ENCODE results near the gene RNPEPL1.
"Not testable (repeated sequence)": the region's sequence is repeated elsewhere in the genome, so short reads cannot be mapped to it uniquely, and the experiment has no call there.

Gene RNPEPL1

GRCh38 chr2:240526521-240526920, 41.8 kb upstream of the RNPEPL1 start:
- Histone ChIP-seq H3K27me3 (ENCODE audit: low read depth, low read length) (no peaks in the 10 kb centered on the region), H3K36me3 (ENCODE audit: control insufficient read depth in 1 of 2, insufficient read depth in 2 of 2, low read length in 2 of 2) (peaks cover 9 to 42% of the 10 kb centered on the region in 2 donors), H3K9me3 (ENCODE audit: control insufficient read depth in 1 of 2, low read length in 2 of 2) (peaks cover 0 to 6% of the 10 kb centered on the region in 2 donors), H3K4me3 (ENCODE audit: low read depth in 1 of 2, low read length in 2 of 2) (no peak overlapping the region), H3K27ac (ENCODE audit: low read length) (no peak overlapping the region), H3K4me1 (ENCODE audit: control insufficient read depth in 1 of 2, insufficient read depth in 2 of 2, low read length in 2 of 2) (no peaks in the 10 kb centered on the region)

GRCh38 chr2:240527153-240527750, 41.0 kb upstream of the RNPEPL1 start:
- no peaks in the 10 kb centered on the region for H3K4me1 ChIP-seq (ENCODE audit: control insufficient read depth in 1 of 2, insufficient read depth in 2 of 2, low read length in 2 of 2)
- no peaks in the 10 kb centered on the region for H3K27me3 ChIP-seq (ENCODE audit: low read depth, low read length)
- no peak overlapping the region for H3K4me3 ChIP-seq (ENCODE audit: low read depth in 1 of 2, low read length in 2 of 2)
- H3K36me3 ChIP-seq (ENCODE audit: control insufficient read depth in 1 of 2, insufficient read depth in 2 of 2, low read length in 2 of 2), result peaks cover 9 to 49% of the 10 kb centered on the region in 2 donors
- no peak overlapping the region for H3K27ac ChIP-seq (ENCODE audit: low read length)
- peaks cover 5 to 14% of the 10 kb centered on the region in 2 donors for H3K9me3 ChIP-seq (ENCODE audit: control insufficient read depth in 1 of 2, low read length in 2 of 2)

- peaks cover 6 to 40% of the 10 kb centered on the region in 2 donors for H3K36me3 ChIP-seq (ENCODE audit: control insufficient read depth in 1 of 2, insufficient read depth in 2 of 2, low read length in 2 of 2)
- H3K9me3 ChIP-seq (ENCODE audit: control insufficient read depth in 1 of 2, low read length in 2 of 2), result peaks cover 8 to 19% of the 10 kb centered on the region in 2 donors
- H3K27me3 ChIP-seq (ENCODE audit: low read depth, low read length), result no peaks in the 10 kb centered on the region
- H3K27ac ChIP-seq (ENCODE audit: low read length), result no peak overlapping the region
- H3K4me3 ChIP-seq (ENCODE audit: low read depth in 1 of 2, low read length in 2 of 2), result no peak overlapping the region
- no peaks in the 10 kb centered on the region for H3K4me1 ChIP-seq (ENCODE audit: control insufficient read depth in 1 of 2, insufficient read depth in 2 of 2, low read length in 2 of 2)
Observed at GRCh38 chr2:240528406-240529040, 39.8 kb upstream of the RNPEPL1 start.

GRCh38 chr2:240529344-240529999, 38.8 kb upstream of the RNPEPL1 start:
- Histone ChIP-seq H3K27me3 (ENCODE audit: low read depth, low read length) (no peaks in the 10 kb centered on the region), H3K36me3 (ENCODE audit: control insufficient read depth in 1 of 2, insufficient read depth in 2 of 2, low read length in 2 of 2) (peaks cover 6 to 40% of the 10 kb centered on the region in 2 donors), H3K9me3 (ENCODE audit: control insufficient read depth in 1 of 2, low read length in 2 of 2) (peaks cover 8 to 19% of the 10 kb centered on the region in 2 donors)

GRCh38 chr2:240530181-240530580, 38.1 kb upstream of the RNPEPL1 start:
- Histone ChIP-seq H3K36me3 (ENCODE audit: control insufficient read depth in 1 of 2, insufficient read depth in 2 of 2, low read length in 2 of 2) (peaks cover 6 to 40% of the 10 kb centered on the region in 2 donors), H3K4me3 (ENCODE audit: low read depth in 1 of 2, low read length in 2 of 2) (no peak overlapping the region), H3K9me3 (ENCODE audit: control insufficient read depth in 1 of 2, low read length in 2 of 2) (peaks cover 8 to 19% of the 10 kb centered on the region in 2 donors), H3K27ac (ENCODE audit: low read length) (no peak overlapping the region), H3K27me3 (ENCODE audit: low read depth, low read length) (no peaks in the 10 kb centered on the region), H3K4me1 (ENCODE audit: control insufficient read depth in 1 of 2, insufficient read depth in 2 of 2, low read length in 2 of 2) (no peaks in the 10 kb centered on the region)

More at GRCh38 chr2:240529344-240529999, 38.8 kb upstream of the RNPEPL1 start:
- Histone ChIP-seq H3K27ac (ENCODE audit: low read length) (no peak overlapping the region), H3K4me3 (ENCODE audit: low read depth in 1 of 2, low read length in 2 of 2) (no peak overlapping the region), H3K4me1 (ENCODE audit: control insufficient read depth in 1 of 2, insufficient read depth in 2 of 2, low read length in 2 of 2) (no peaks in the 10 kb centered on the region)

GRCh38 chr2:240531038-240531437, 37.2 kb upstream of the RNPEPL1 start:
- Histone ChIP-seq H3K4me1 (ENCODE audit: control insufficient read depth in 1 of 2, insufficient read depth in 2 of 2, low read length in 2 of 2) (no peaks in the 10 kb centered on the region), H3K9me3 (ENCODE audit: control insufficient read depth in 1 of 2, low read length in 2 of 2) (peaks cover 8 to 19% of the 10 kb centered on the region in 2 donors), H3K27ac (ENCODE audit: low read length) (no peak overlapping the region), H3K27me3 (ENCODE audit: low read depth, low read length) (no peaks in the 10 kb centered on the region), H3K36me3 (ENCODE audit: control insufficient read depth in 1 of 2, insufficient read depth in 2 of 2, low read length in 2 of 2) (peaks cover 0 to 34% of the 10 kb centered on the region in 2 donors), H3K4me3 (ENCODE audit: low read depth in 1 of 2, low read length in 2 of 2) (no peak overlapping the region)

GRCh38 chr2:240532031-240532775, 36.1 kb upstream of the RNPEPL1 start:
- Histone ChIP-seq H3K4me3 (ENCODE audit: low read depth in 1 of 2, low read length in 2 of 2) (no peak overlapping the region), H3K9me3 (ENCODE audit: control insufficient read depth in 1 of 2, low read length in 2 of 2) (peaks cover 8 to 19% of the 10 kb centered on the region in 2 donors), H3K36me3 (ENCODE audit: control insufficient read depth in 1 of 2, insufficient read depth in 2 of 2, low read length in 2 of 2) (peaks cover 0 to 34% of the 10 kb centered on the region in 2 donors), H3K4me1 (ENCODE audit: control insufficient read depth in 1 of 2, insufficient read depth in 2 of 2, low read length in 2 of 2) (no peaks in the 10 kb centered on the region), H3K27ac (ENCODE audit: low read length) (no peak overlapping the region), H3K27me3 (ENCODE audit: low read depth, low read length) (no peaks in the 10 kb centered on the region)

GRCh38 chr2:240538031-240538780, 30.1 kb upstream of the RNPEPL1 start:
- Histone ChIP-seq H3K9me3 (ENCODE audit: control insufficient read depth in 1 of 2, low read length in 2 of 2) (no peaks in the 10 kb centered on the region), H3K4me3 (ENCODE audit: low read depth in 1 of 2, low read length in 2 of 2) (no peak overlapping the region), H3K36me3 (ENCODE audit: control insufficient read depth in 1 of 2, insufficient read depth in 2 of 2, low read length in 2 of 2) (peaks cover 0 to 10% of the 10 kb centered on the region in 2 donors), H3K27me3 (ENCODE audit: low read depth, low read length) (no peaks in the 10 kb centered on the region), H3K4me1 (ENCODE audit: control insufficient read depth in 1 of 2, insufficient read depth in 2 of 2, low read length in 2 of 2) (no peaks in the 10 kb centered on the region), H3K27ac (ENCODE audit: low read length) (no peak overlapping the region)

GRCh38 chr2:240539101-240539500, 29.2 kb upstream of the RNPEPL1 start:
- not testable (repeated sequence) for H3K9me3 ChIP-seq (ENCODE audit: control insufficient read depth in 1 of 2, low read length in 2 of 2); H3K36me3 ChIP-seq (ENCODE audit: control insufficient read depth in 1 of 2, insufficient read depth in 2 of 2, low read length in 2 of 2); H3K4me3 ChIP-seq (ENCODE audit: low read depth in 1 of 2, low read length in 2 of 2); H3K27me3 ChIP-seq (ENCODE audit: low read depth, low read length); H3K27ac ChIP-seq (ENCODE audit: low read length); H3K4me1 ChIP-seq (ENCODE audit: control insufficient read depth in 1 of 2, insufficient read depth in 2 of 2, low read length in 2 of 2)

GRCh38 chr2:240539906-240540305, 28.4 kb upstream of the RNPEPL1 start:
- no peaks in the 10 kb centered on the region for H3K27me3 ChIP-seq (ENCODE audit: low read depth, low read length)
- no peak overlapping the region for H3K4me3 ChIP-seq (ENCODE audit: low read depth in 1 of 2, low read length in 2 of 2)
- H3K9me3 ChIP-seq (ENCODE audit: control insufficient read depth in 1 of 2, low read length in 2 of 2), result no peaks in the 10 kb centered on the region
- H3K27ac ChIP-seq (ENCODE audit: low read length), result no peak overlapping the region
- no peaks in the 10 kb centered on the region for H3K36me3 ChIP-seq (ENCODE audit: control insufficient read depth in 1 of 2, insufficient read depth in 2 of 2, low read length in 2 of 2)
- no peaks in the 10 kb centered on the region for H3K4me1 ChIP-seq (ENCODE audit: control insufficient read depth in 1 of 2, insufficient read depth in 2 of 2, low read length in 2 of 2)
